BLaER1 treated with 17β-estradiol and CSF1 and Interleukin-3, amounts not matched to agents 10 nM and 100 nM (cell line): ENCODE results near the gene SUSD6.

Source experiments
- H3K27ac ChIP-seq, 11 experiments: shearing (Covaris generic); formaldehyde crosslinking; 2 replicates each; pipeline ENCODE4 v1.8.1; 2022
- H3K27me3 ChIP-seq, 11 experiments: shearing (Covaris generic); formaldehyde crosslinking; 2 replicates each; pipeline ENCODE4 v1.8.1; 2022
- H3K36me3 ChIP-seq, 11 experiments: shearing (Covaris generic); formaldehyde crosslinking; 2 replicates each; pipeline ENCODE4 v1.8.1; 2022
- H3K4me1 ChIP-seq, 10 experiments: shearing (Covaris generic); formaldehyde crosslinking; 2 replicates each; pipeline ENCODE4 v1.8.1; 2022
- H3K4me2 ChIP-seq, 11 experiments: shearing (Covaris generic); formaldehyde crosslinking; 2 replicates each; pipeline ENCODE4 v1.8.1; 2022
- H3K4me3 ChIP-seq, 10 experiments: shearing (Covaris generic); formaldehyde crosslinking; 2 replicates each; pipeline ENCODE4 v1.8.1; 2022
- H3K9ac ChIP-seq, 11 experiments: shearing (Covaris generic); formaldehyde crosslinking; 2 replicates each; pipeline ENCODE4 v1.8.1; 2022
- H3K9me3 ChIP-seq, 11 experiments: shearing (Covaris generic); formaldehyde crosslinking; replicated peaks in 1 of 11; 2 replicates each; pipeline ENCODE4 v1.8.1; 2022
- H4K20me1 ChIP-seq, 11 experiments: shearing (Covaris generic); formaldehyde crosslinking; 2 replicates each; pipeline ENCODE4 v1.8.1; 2022
- Cebpa-rat ChIP-seq, 11 experiments: shearing (Covaris generic); IDR thresholded peaks; 2 replicates each; pipeline ENCODE4 v1.8.1; 2022

The SUSD6 gene

GRCh38 chr14:69663300-69663643, 51.9 kb downstream of the SUSD6 start:
- Histone ChIP-seq H3K36me3 (peaks cover 44 to 84% (median 68%) of the 10 kb centered on the region in 11 experiments), H3K9ac (no peak overlapping the region), H3K9me3 (peaks cover 0 to 14% (median 4%) of the 10 kb centered on the region in 11 experiments; a peak in 7 of 22 replicates), H3K27ac (no peak overlapping the region), H3K4me2 (peak overlapping the region in 4 of 11 experiments; percentile 49 to 60 (median 53); a peak in 3 of 22 replicates), H3K27me3 (no peaks in the 10 kb centered on the region), H3K4me3 (no peak overlapping the region), H3K4me1 (peaks cover 22 to 74% (median 43%) of the 10 kb centered on the region in 10 experiments), H4K20me1 (peaks cover 33 to 100% (median 77%) of the 10 kb centered on the region in 11 experiments; a peak in 19 of 22 replicates)
- TF ChIP-seq Cebpa-rat (IDR thresholded peaks at IDR 0.05): no peak

- Histone ChIP-seq H3K9ac (no peak overlapping the region), H3K27me3 (no peaks in the 10 kb centered on the region)
- TF ChIP-seq Cebpa-rat (IDR thresholded peaks at IDR 0.05): no peak
These were observed 52.9 kb downstream of the SUSD6 start for GRCh38 chr14:69664265-69664664.

GRCh38 chr14:69664865-69665526, 53.6 kb downstream of the SUSD6 start:
- no peak for TF ChIP-seq Cebpa-rat (IDR thresholded peaks at IDR 0.05)
- no peak overlapping the region for H3K4me3 ChIP-seq
- peak overlapping the region; percentile 14 to 60 (median 35); a peak in 15 of 22 replicates for H3K4me2 ChIP-seq
- peaks cover 28 to 70% (median 55%) of the 10 kb centered on the region in 11 experiments for H3K36me3 ChIP-seq
- H4K20me1 ChIP-seq: peaks cover 33 to 100% (median 80%) of the 10 kb centered on the region in 11 experiments; a peak in 20 of 22 replicates
- H3K9ac ChIP-seq: no peak overlapping the region
- no peak overlapping the region for H3K27ac ChIP-seq
- peaks cover 22 to 88% (median 43%) of the 10 kb centered on the region in 10 experiments for H3K4me1 ChIP-seq
- H3K9me3 ChIP-seq: peaks cover 0 to 18% (median 4%) of the 10 kb centered on the region in 11 experiments; a peak in 7 of 22 replicates
- no peaks in the 10 kb centered on the region for H3K27me3 ChIP-seq

More at GRCh38 chr14:69664265-69664664, 52.9 kb downstream of the SUSD6 start:
- H3K27ac ChIP-seq: no peak overlapping the region
- H3K4me2 ChIP-seq: peak overlapping the region; percentile 14 to 60 (median 35); a peak in 19 of 22 replicates
- H3K36me3 ChIP-seq: peaks cover 34 to 75% (median 59%) of the 10 kb centered on the region in 11 experiments
- peaks cover 22 to 81% (median 40%) of the 10 kb centered on the region in 10 experiments for H3K4me1 ChIP-seq
- peaks cover 0 to 18% (median 4%) of the 10 kb centered on the region in 11 experiments; a peak in 7 of 22 replicates for H3K9me3 ChIP-seq
- no peak overlapping the region for H3K4me3 ChIP-seq
- H4K20me1 ChIP-seq: peaks cover 33 to 100% (median 73%) of the 10 kb centered on the region in 11 experiments; a peak in 19 of 22 replicates

- Histone ChIP-seq H3K4me2 (peak overlapping the region in 1 of 11 experiments; percentile 32; a peak in 2 of 22 replicates), H3K4me1 (peaks cover 27 to 90% (median 49%) of the 10 kb centered on the region in 10 experiments), H3K27me3 (no peaks in the 10 kb centered on the region), H4K20me1 (peaks cover 37 to 100% (median 87%) of the 10 kb centered on the region in 11 experiments; a peak in 20 of 22 replicates), H3K27ac (no peak overlapping the region), H3K4me3 (no peak overlapping the region), H3K9ac (no peak overlapping the region), H3K9me3 (peaks cover 0 to 18% (median 4%) of the 10 kb centered on the region in 11 experiments; a peak in 7 of 22 replicates), H3K36me3 (peaks cover 25 to 70% (median 54%) of the 10 kb centered on the region in 11 experiments)
- no peak for TF ChIP-seq Cebpa-rat (IDR thresholded peaks at IDR 0.05)
These were observed 54.2 kb downstream of the SUSD6 start for GRCh38 chr14:69665631-69666030.

GRCh38 chr14:69666112-69666511, 54.7 kb downstream of the SUSD6 start:
- Histone ChIP-seq H3K9me3 (peaks cover 0 to 18% (median 4%) of the 10 kb centered on the region in 11 experiments; a peak in 7 of 22 replicates), H4K20me1 (peaks cover 38 to 100% (median 88%) of the 10 kb centered on the region in 11 experiments; a peak in 21 of 22 replicates), H3K27me3 (no peaks in the 10 kb centered on the region), H3K4me2 (peak overlapping the region in 3 of 11 experiments; percentile 14 to 69 (median 27); a peak in 4 of 22 replicates), H3K9ac (no peak overlapping the region), H3K27ac (no peak overlapping the region), H3K4me3 (no peak overlapping the region), H3K36me3 (peaks cover 20 to 67% (median 50%) of the 10 kb centered on the region in 11 experiments), H3K4me1 (peaks cover 32 to 90% (median 54%) of the 10 kb centered on the region in 10 experiments)
- no peak for TF ChIP-seq Cebpa-rat (IDR thresholded peaks at IDR 0.05)

GRCh38 chr14:69666690-69667211, 55.4 kb downstream of the SUSD6 start:
- Histone ChIP-seq H3K4me1 (peaks cover 38 to 94% (median 60%) of the 10 kb centered on the region in 10 experiments), H4K20me1 (peaks cover 38 to 100% (median 88%) of the 10 kb centered on the region in 11 experiments; a peak in 21 of 22 replicates), H3K9me3 (peaks cover 0 to 18% (median 4%) of the 10 kb centered on the region in 11 experiments; a peak in 7 of 22 replicates), H3K4me2 (peak overlapping the region; percentile 8 to 69 (median 32); a peak in 17 of 22 replicates), H3K36me3 (peaks cover 14 to 60% (median 45%) of the 10 kb centered on the region in 11 experiments), H3K27me3 (no peaks in the 10 kb centered on the region), H3K27ac (peak overlapping the region in 2 of 11 experiments; percentile 17 to 21; a peak in 1 of 22 replicates), H3K4me3 (no peak overlapping the region), H3K9ac (no peak overlapping the region)
- TF ChIP-seq Cebpa-rat (IDR thresholded peaks at IDR 0.05): no peak

GRCh38 chr14:69667938-69668335, 56.5 kb downstream of the SUSD6 start:
- H3K9ac ChIP-seq: no peak overlapping the region

GRCh38 chr14:69669375-69669774, 58.0 kb downstream of the SUSD6 start:
- no peaks in the 10 kb centered on the region for H3K27me3 ChIP-seq
- no peak overlapping the region for H3K4me3 ChIP-seq
- H4K20me1 ChIP-seq: peaks cover 48 to 100% (median 86%) of the 10 kb centered on the region in 11 experiments; a peak in 21 of 22 replicates
- no peak overlapping the region for H3K9ac ChIP-seq
- no peak overlapping the region for H3K27ac ChIP-seq
- no peak overlapping the region for H3K4me2 ChIP-seq
- peaks cover 0 to 18% (median 4%) of the 10 kb centered on the region in 11 experiments; a peak in 7 of 22 replicates for H3K9me3 ChIP-seq
- peaks cover 61 to 96% (median 76%) of the 10 kb centered on the region in 10 experiments for H3K4me1 ChIP-seq
- peaks cover 5 to 40% (median 23%) of the 10 kb centered on the region in 11 experiments; a peak in 18 of 22 replicates for H3K36me3 ChIP-seq
- TF ChIP-seq Cebpa-rat (IDR thresholded peaks at IDR 0.05): no peak

More at GRCh38 chr14:69667938-69668335, 56.5 kb downstream of the SUSD6 start:
- Histone ChIP-seq H4K20me1 (peaks cover 46 to 100% (median 88%) of the 10 kb centered on the region in 11 experiments; a peak in 21 of 22 replicates), H3K4me2 (peak overlapping the region in 6 of 11 experiments; percentile 1 to 71 (median 18); a peak in 8 of 22 replicates), H3K36me3 (peaks cover 5 to 53% (median 34%) of the 10 kb centered on the region in 11 experiments; a peak in 20 of 22 replicates), H3K9me3 (peaks cover 0 to 18% (median 4%) of the 10 kb centered on the region in 11 experiments; a peak in 7 of 22 replicates), H3K27me3 (no peaks in the 10 kb centered on the region), H3K27ac (no peak overlapping the region), H3K4me3 (no peak overlapping the region), H3K4me1 (peaks cover 50 to 96% (median 72%) of the 10 kb centered on the region in 10 experiments)
- no peak for TF ChIP-seq Cebpa-rat (IDR thresholded peaks at IDR 0.05)
